NCI-H526 treated with DMSO at 0.1 percent for 48 hours (cell line): ENCODE results near the gene CPZ.
"Not testable (repeated sequence)": the region's sequence is repeated elsewhere in the genome, so short reads cannot be mapped to it uniquely, and the experiment has no call there.

Experiments used
- DNase-seq: peaks from one replicate; lab custom pipeline; 2025; lab: John Stamatoyannopoulos, UW

Gene CPZ

GRCh38 chr4:8653326-8654000, 60.9 kb downstream of the CPZ start:
- no peak for DNase-seq

- not testable (repeated sequence) for DNase-seq
These were observed 61.6 kb downstream of the CPZ start for GRCh38 chr4:8654139-8654538.

GRCh38 chr4:8655411-8656184, 63.0 kb downstream of the CPZ start:
- DNase-seq, result no peak

- no peak for DNase-seq
These were observed 63.6 kb downstream of the CPZ start for GRCh38 chr4:8656185-8656517.

GRCh38 chr4:8656711-8657380, 64.3 kb downstream of the CPZ start:
- no peak for DNase-seq

- DNase-seq, result no peak
These were observed 65.0 kb downstream of the CPZ start for GRCh38 chr4:8657381-8658088.

- no peak for DNase-seq
These were observed 70.2 kb downstream of the CPZ start for GRCh38 chr4:8662776-8663175.

GRCh38 chr4:8664031-8664805, 71.7 kb downstream of the CPZ start:
- no peak for DNase-seq

- no peak for DNase-seq
These were observed 72.4 kb downstream of the CPZ start for GRCh38 chr4:8664976-8665375.

GRCh38 chr4:8665406-8666360, 73.1 kb downstream of the CPZ start:
- DNase-seq, result no peak

GRCh38 chr4:8666581-8666980, 74.0 kb downstream of the CPZ start:
- no peak for DNase-seq
